ENCODE data around the gene MRPS26.

Gene MRPS26

DNA sequence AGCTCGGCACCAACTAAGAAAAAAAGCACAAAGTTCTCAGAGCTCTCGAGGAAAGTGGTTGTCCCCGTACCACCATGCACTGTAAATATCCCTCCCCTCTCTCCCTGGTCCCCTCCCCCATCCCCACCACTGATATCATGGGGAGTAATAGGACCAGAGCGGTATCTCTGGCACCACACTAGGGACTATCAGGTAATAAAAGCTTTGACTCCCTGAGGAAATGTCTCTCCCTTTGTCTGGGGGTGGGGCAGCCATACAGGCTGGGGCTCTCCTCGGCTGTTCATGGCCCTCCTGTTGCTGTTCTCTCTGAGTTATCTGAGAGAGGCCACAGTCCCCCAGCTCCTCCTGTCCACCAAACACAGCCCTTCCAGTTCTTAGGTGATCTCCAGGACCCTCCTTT lies 7.4 kb upstream of the MRPS26 start:
- TF ChIP-seq, protein P1, sequence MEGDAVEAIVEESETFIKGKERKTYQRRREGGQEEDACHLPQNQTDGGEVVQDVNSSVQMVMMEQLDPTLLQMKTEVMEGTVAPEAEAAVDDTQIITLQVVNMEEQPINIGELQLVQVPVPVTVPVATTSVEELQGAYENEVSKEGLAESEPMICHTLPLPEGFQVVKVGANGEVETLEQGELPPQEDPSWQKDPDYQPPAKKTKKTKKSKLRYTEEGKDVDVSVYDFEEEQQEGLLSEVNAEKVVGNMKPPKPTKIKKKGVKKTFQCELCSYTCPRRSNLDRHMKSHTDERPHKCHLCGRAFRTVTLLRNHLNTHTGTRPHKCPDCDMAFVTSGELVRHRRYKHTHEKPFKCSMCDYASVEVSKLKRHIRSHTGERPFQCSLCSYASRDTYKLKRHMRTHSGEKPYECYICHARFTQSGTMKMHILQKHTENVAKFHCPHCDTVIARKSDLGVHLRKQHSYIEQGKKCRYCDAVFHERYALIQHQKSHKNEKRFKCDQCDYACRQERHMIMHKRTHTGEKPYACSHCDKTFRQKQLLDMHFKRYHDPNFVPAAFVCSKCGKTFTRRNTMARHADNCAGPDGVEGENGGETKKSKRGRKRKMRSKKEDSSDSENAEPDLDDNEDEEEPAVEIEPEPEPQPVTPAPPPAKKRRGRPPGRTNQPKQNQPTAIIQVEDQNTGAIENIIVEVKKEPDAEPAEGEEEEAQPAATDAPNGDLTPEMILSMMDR (IDR thresholded peaks at IDR 0.05; ENCODE audit: low read depth, low read length): no peak
- Histone ChIP-seq H3K4me3 (ENCODE audit: low read depth, low read length) (no peak overlapping the region), H3K27me3 (ENCODE audit: insufficient read depth, low read depth, severe bottlenecking) (no peaks in the 10 kb centered on the region), H3K9me3 (ENCODE audit: severe bottlenecking) (no peaks in the 10 kb centered on the region), H3K27ac (no peak overlapping the region), H3K36me3 (peaks cover 45% of the 10 kb centered on the region)
- DNase-seq: no peak

DNA sequence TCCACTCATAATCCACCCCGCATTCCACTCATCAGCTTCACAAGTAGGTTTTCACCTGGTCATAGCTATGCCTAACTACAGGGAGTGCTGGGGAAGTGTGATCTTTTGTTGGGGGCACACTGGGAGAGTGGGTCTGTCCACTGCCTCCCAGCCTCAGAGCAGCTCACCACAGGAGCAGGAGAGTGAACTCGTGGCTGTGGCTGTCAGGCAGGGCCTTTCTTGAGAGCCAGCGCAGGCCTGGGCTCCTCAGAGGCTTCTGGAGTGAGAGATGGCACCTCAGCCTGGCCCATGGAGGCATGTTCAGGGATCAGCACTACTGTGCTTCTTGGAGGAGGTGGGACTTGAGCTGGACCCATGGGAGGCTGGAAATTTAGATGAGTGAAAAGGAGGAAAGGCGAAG lies 6.4 kb upstream of the MRPS26 start:
- TF ChIP-seq, protein P1 (IDR thresholded peaks at IDR 0.05; ENCODE audit: low read depth, low read length): no peak
- H3K4me3 ChIP-seq (ENCODE audit: low read depth, low read length): no peak overlapping the region
- no peak overlapping the region for H3K27ac ChIP-seq
- no peaks in the 10 kb centered on the region for H3K9me3 ChIP-seq (ENCODE audit: severe bottlenecking)
- DNase-seq: no peak
- H3K27me3 ChIP-seq (ENCODE audit: insufficient read depth, low read depth, severe bottlenecking): no peaks in the 10 kb centered on the region
- H3K36me3 ChIP-seq: peaks cover 45% of the 10 kb centered on the region

DNA sequence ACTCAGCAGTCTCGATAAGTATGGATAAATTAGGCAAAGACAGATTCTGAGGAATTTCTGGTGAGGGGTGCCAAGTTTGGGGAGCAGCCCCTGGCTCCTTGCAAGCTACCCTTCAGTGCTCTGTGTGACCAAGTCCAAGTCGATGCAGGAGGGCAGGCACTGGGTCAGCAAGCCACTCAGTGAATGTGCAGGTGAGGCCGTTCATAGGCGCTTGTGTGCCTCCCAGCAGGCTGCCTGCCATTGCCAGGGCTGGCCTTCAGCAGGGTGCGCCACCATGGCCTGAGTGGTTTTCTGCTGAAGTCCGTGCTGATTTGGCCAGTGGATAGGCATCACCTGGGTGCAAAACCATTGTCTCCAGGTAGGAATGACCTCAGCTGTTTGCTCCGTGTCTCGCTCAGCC lies 5.8 kb upstream of the MRPS26 start:
- Histone ChIP-seq H3K4me3 (ENCODE audit: low read depth, low read length) (no peak overlapping the region), H3K9me3 (ENCODE audit: severe bottlenecking) (no peaks in the 10 kb centered on the region), H3K27ac (no peak overlapping the region), H3K27me3 (ENCODE audit: insufficient read depth, low read depth, severe bottlenecking) (no peaks in the 10 kb centered on the region), H3K36me3 (peaks cover 44% of the 10 kb centered on the region)
- no peak for DNase-seq
- TF ChIP-seq, protein P1 (IDR thresholded peaks at IDR 0.05; ENCODE audit: low read depth, low read length): no peak

DNA sequence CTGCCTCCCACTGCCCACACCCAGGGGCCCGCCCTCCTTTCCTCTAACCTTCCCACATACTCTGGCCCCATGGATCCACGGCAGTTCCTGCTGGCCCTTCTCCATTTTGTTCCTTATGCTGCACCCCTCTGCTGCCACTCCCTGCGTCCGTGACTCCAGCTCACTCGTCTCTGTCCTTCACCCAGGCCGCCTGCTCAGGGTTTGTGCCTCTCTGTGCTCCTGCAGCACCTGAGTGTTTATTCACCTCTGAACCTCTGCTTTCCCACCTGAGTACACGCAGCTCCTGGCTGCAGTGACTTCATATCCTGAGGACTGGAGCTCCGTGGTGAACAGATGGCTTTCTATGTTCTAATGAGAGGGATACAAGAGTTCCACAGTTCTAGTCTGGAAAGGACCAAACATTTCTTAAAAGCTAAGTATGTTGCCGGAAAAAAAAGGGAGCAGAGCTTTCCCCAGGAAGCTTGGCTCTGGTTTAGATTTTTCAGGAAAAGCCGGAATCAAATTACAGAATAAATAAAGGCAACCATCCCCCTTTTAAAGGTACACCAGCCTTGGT lies 3.9 kb upstream of the MRPS26 start:
- Histone ChIP-seq H3K27me3 (ENCODE audit: insufficient read depth, low read depth, severe bottlenecking) (no peaks in the 10 kb centered on the region), H3K4me3 (ENCODE audit: low read depth, low read length) (no peak overlapping the region), H3K27ac (no peak overlapping the region), H3K9me3 (ENCODE audit: severe bottlenecking) (no peaks in the 10 kb centered on the region), H3K36me3 (peaks cover 38% of the 10 kb centered on the region)
- TF ChIP-seq, protein P1 (IDR thresholded peaks at IDR 0.05; ENCODE audit: low read depth, low read length): no peak
- DNase-seq: no peak

DNA sequence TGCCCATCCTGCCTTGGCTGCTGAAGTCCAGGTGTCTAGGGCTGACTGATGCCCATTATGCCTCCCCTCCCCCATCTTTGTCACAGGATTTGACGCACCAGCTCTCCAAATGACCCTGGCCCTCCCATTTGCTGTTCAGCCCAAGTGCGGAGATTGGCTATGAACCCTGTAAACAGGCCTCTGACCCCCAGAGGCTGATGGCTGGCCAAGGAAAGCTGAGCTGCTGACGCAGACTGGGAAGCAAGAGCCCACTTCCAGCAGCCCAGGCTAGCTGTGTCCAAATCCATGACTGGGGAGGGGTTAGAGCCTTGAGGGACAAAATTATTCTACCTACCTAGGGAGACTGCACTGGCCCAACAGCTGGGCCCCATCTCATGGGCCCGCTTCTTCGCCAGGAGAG lies 3.2 kb upstream of the MRPS26 start:
- TF ChIP-seq, protein P1 (IDR thresholded peaks at IDR 0.05; ENCODE audit: low read depth, low read length): no peak
- H3K9me3 ChIP-seq (ENCODE audit: severe bottlenecking): no peaks in the 10 kb centered on the region
- no peaks in the 10 kb centered on the region for H3K27me3 ChIP-seq (ENCODE audit: insufficient read depth, low read depth, severe bottlenecking)
- no peak for DNase-seq
- peaks cover 38% of the 10 kb centered on the region for H3K36me3 ChIP-seq
- H3K4me3 ChIP-seq (ENCODE audit: low read depth, low read length): no peak overlapping the region
- H3K27ac ChIP-seq: no peak overlapping the region

DNA sequence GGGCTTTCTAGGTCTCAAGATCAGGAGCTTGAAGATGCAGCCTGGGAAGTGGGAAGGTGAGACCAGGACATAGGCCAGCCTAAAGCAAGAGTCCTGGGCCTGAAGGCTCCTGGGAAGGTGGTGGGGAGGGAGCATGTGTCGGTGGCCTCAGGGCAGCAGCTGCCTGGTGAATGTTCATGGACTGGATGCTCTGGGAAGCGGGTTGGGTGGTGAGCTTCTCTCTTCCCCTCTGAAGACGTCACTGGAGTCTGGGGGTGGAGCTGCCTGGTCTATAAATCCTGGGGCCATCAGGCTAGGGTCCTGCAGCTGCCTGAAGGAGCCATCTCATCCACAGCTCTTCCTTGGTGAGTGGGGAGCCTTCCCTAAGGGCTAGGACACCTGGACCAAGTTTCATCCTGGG lies 2.5 kb upstream of the MRPS26 start, which contains the start of gene GNRH2:
Gene GNRH2 (plus strand): TSS at position 301 of the 400 bp plus-strand sequence. CDS start 793 bp downstream, outside the sequence.
- Histone ChIP-seq H3K9me3 (ENCODE audit: severe bottlenecking) (no peaks in the 10 kb centered on the region), H3K27me3 (ENCODE audit: insufficient read depth, low read depth, severe bottlenecking) (no peaks in the 10 kb centered on the region), H3K27ac (no peak within 1 kb of the TSS), H3K36me3 (peaks cover 42% of the 10 kb centered on the region), H3K4me3 (ENCODE audit: low read depth, low read length) (no peak within 1 kb of the TSS)
- DNase-seq: no peak
- TF ChIP-seq, protein P1 (IDR thresholded peaks at IDR 0.05; ENCODE audit: low read depth, low read length): no peak

Data from WERI-Rb-1 (cell line).